Measurements from ENCODE around the gene ELMOD1. TPM values are rescaled to one million over a fixed set of nuclear protein-coding genes. Genes with fewer than 3 reads are reported as not detected.
"Not testable (repeated sequence)": the region's sequence is repeated elsewhere in the genome, so short reads cannot be mapped to it uniquely, and the experiment has no call there.

The ELMOD1 gene
- total RNA-seq, 1 experiment from 2014 or later, result not detected

DNA sequence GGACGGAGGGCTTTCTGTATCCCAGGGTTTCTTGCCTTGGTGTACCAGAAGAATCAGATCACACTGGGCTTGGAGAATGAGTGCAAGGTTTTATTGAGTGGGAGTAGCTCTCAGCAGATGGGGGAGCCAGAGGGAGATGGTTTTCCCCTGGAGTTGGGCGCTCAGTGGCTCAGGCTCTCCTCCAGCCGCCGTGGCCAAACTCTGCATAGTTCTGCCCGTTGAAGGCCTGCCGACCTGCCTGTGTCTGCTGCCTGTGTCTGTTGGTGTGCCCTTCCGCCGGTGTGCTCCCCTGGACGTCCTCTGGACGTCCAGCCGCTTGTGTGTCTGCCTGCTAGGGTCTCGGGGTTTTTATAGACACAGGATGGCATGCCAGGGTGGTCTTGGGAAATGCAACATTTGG is 20.9 kb upstream of the ELMOD1 start:
- Mint-ChIP-seq H3K4me1 (ENCODE audit: insufficient read depth, unreplicated experiment) (peaks cover 7% of the 10 kb centered on the region), H3K36me3 (ENCODE audit: insufficient read depth, unreplicated experiment) (no peaks in the 10 kb centered on the region), H3K4me3 (ENCODE audit: unreplicated experiment) (no peak overlapping the region), H3K9me3 (ENCODE audit: unreplicated experiment) (no peaks in the 10 kb centered on the region), H3K27me3 (ENCODE audit: insufficient read depth, unreplicated experiment) (peaks cover 15% of the 10 kb centered on the region), H3K27ac (ENCODE audit: low read depth, unreplicated experiment) (no peak overlapping the region)
- BruUV-seq (replicated peaks), result no TSS peak
- ChIA-PET CTCF (interaction anchor here (0.6 to 6.6 kb wide), 3 partner anchors 63 to 1384 kb away, joined by 3 to 37 read pairs (median 3); no protein-coding TSS in a partner anchor), POLR2A (interaction anchor here (1.0 kb wide), 1 partner anchor 119 kb away, joined by 4 read pairs; no protein-coding TSS in a partner anchor)
- no peak for DNase-seq (ENCODE audit: unreplicated experiment)
- intact Hi-C loops (cut with micrococcal nuclease), result no loop called here
- no peak for TF ChIP-seq CTCF (IDR thresholded peaks at IDR 0.05; ENCODE audit: unreplicated experiment)

DNA sequence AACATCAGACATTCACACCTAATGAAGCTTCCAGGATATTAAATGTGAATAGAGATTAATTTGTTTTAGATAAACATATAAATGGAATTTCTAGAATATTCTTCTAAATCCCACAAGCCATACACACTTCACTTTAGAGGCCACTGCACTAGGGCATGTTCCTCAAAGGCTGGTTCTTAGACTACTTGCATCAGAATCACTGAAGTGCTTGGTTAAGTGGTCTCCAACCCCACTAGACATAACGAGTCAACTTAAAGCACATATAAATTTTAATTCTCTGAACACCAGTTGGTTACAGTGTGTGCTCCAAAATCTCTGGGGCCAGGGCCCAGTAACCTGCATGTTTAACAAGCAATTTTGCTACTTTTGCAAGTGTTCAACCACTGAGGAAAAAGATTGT is 17.5 kb upstream of the ELMOD1 start:
- Mint-ChIP-seq H3K36me3 (ENCODE audit: insufficient read depth, unreplicated experiment) (no peaks in the 10 kb centered on the region), H3K9me3 (ENCODE audit: unreplicated experiment) (no peaks in the 10 kb centered on the region), H3K27ac (ENCODE audit: low read depth, unreplicated experiment) (no peak overlapping the region), H3K27me3 (ENCODE audit: insufficient read depth, unreplicated experiment) (peaks cover 15% of the 10 kb centered on the region), H3K4me1 (ENCODE audit: insufficient read depth, unreplicated experiment) (no peaks in the 10 kb centered on the region), H3K4me3 (ENCODE audit: unreplicated experiment) (no peak overlapping the region)
- BruUV-seq (replicated peaks), result no TSS peak
- CTCF ChIA-PET, result interaction anchor here (0.6 to 6.3 kb wide), 6 partner anchors 10 to 262 kb away, joined by 3 to 114 read pairs (median 4); no protein-coding TSS in a partner anchor
- POLR2A ChIA-PET, result interaction anchor here (0.7 to 2.3 kb wide), 2 partner anchors 8 to 45 kb away, joined by 3 to 9 read pairs; partner anchors contain the start of gene ALKBH8
- intact Hi-C loops (cut with micrococcal nuclease), result no loop called here
- TF ChIP-seq CTCF (IDR thresholded peaks at IDR 0.05; ENCODE audit: unreplicated experiment), result no peak
- no peak for DNase-seq (ENCODE audit: unreplicated experiment)

DNA sequence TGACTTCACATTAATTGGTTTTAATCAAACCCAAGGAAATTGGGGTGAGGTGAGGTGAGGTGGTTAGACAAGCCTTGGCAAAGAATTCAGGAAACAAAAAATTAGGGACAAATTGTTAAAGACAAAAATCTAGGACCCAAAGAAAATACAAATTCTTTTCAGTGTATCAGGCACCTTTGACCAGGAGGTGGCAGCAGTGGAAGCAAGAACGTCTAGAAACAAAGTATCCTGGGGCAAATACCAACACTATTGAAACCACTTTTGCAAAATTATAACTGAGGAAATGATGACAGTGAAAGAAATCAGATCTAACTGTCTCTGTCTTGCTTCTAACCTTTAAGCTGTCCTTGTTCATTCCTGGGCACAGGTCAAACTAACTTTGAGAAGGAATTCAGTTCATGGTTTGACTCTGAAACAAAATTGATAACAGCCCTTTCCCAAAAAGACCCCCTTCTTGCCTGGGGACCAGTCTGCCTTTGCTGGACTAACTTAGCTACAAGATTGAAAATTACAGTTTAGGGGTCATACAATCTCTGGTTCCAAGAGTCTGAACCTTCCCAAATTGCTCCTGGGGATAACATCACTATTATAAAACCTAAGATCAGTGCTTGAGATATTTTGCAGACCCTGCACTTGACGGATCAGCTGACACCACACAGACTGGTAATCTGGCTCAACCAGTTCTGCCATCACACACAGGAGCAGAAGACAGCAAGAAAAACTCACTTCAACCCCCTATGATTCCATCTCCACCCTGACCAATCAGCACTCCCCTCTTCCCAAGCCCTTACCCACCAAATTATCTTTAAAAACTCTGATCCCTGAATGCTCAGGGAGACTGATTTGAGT is 14.2 kb upstream of the ELMOD1 start:
- peaks cover 10% of the 10 kb centered on the region for H3K27me3 Mint-ChIP-seq (ENCODE audit: insufficient read depth, unreplicated experiment)
- peak; percentile 58 for DNase-seq (ENCODE audit: unreplicated experiment)
- H3K27ac Mint-ChIP-seq (ENCODE audit: low read depth, unreplicated experiment), result not testable (repeated sequence)

More for the DNA sequence above, 14.2 kb upstream of the ELMOD1 start:
- not testable (repeated sequence) for H3K36me3 Mint-ChIP-seq (ENCODE audit: insufficient read depth, unreplicated experiment); H3K4me1 Mint-ChIP-seq (ENCODE audit: insufficient read depth, unreplicated experiment); H3K4me3 Mint-ChIP-seq (ENCODE audit: unreplicated experiment); BruUV-seq (replicated peaks); H3K9me3 Mint-ChIP-seq (ENCODE audit: unreplicated experiment)
- ChIA-PET POLR2A (interaction anchor here (1.0 to 1.5 kb wide), 2 partner anchors 15 to 194 kb away, joined by 3 read pairs; no protein-coding TSS in a partner anchor), CTCF (interaction anchor here (0.6 to 6.3 kb wide), 33 partner anchors 8 to 1036 kb away, joined by 3 to 114 read pairs (median 4); partner anchors contain the start of genes ALKBH8 and ELMOD1)
- intact Hi-C loops (cut with micrococcal nuclease), result loop anchor here (1.0 to 5.0 kb wide), 4 partner anchors 27 to 321 kb away; no protein-coding TSS in a partner anchor
- peak; percentile 58 for TF ChIP-seq CTCF (IDR thresholded peaks at IDR 0.05; ENCODE audit: unreplicated experiment)

Measured in MCF 10A (cell line).